D341Med (cell line): ENCODE results near the gene APCDD1.
"Not testable (repeated sequence)": the region's sequence is repeated elsewhere in the genome, so short reads cannot be mapped to it uniquely, and the experiment has no call there.

Experiments used
- DNase-seq: peaks from one replicate; pipeline ENCODE4 v3.0.0; 2012; ENCODE audit warnings: low spot score

Gene APCDD1

DNA sequence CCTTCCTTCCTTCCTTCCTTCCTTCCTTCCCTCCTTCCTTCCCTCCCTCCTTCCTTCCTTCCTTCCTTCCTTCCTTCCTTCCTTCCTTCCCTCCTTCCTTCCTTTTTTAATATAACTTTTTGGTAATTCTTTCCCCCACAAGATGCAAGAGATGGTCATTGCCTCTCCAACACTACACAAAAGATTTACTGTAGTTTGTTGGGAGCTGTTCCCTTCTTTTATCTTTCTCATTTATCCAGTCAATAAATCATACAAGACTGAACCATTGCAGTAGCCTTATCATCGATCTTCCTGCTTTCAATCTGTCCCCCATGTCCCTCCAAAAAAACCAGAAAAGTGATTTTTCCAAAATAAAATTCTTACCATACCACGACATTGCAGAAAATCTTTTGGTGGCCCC lies 8.2 kb downstream of the APCDD1 start:
- no peak for DNase-seq

DNA sequence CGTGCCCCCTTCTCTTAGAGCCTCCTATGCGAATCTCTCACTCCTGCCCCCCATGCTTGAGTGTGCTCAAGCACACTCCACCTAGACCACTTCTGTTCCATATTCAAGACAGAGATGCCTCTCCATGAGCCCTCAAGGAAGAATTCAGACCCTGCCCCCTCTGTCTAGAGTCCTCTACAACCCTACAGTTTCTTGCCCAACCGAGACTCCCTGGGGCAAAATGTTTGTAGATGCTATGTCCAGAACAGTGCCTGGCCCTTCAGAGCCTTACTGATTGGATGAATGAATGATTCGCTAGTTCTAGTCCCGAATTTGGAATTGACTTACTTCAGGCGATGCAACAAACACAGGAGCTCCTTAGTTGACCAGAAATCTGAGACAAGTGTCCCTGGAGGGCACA lies 8.7 kb downstream of the APCDD1 start:
- DNase-seq, result no peak

DNA sequence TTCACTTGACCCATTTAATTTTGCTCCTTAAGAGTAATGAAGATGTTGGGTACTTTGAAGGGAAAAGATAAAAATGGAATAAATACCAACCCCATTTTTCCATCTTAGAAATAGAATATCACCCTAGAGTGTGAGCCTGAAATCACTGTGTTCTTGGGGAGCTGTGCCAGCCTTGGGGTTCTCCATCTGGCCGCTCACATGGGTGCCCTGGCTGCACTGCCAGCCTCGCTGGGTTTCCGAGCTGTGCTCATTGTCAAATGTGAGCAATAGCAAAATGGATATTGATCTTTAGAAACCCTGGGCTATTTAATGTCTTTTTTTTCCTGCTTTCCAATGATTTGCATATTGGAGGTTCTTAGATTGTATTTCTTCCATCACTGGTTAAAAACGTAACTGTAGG lies 9.3 kb downstream of the APCDD1 start:
- DNase-seq, result no peak

DNA sequence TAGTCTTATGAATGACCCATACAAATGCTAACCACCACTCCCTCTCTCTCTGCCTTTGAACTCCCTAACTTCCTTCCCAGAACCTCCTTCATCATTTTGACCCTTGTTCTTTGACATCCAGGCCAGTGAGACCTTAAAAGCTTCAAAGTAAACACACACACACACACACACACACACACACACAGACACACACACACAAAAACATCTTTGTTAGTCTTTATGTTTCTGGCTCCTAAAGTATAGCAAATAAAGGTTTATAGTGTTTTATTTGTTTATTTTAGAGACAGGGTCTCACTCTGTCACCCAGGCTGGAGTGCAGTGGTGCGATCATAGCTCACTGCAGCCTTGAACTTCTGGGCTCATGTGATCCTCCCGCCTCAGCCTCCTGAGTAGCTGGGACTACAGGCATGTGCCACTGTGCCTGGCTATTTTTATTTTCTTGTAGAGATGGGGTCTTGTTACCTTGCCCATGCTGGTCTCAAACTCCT lies 9.8 kb downstream of the APCDD1 start:
- not testable (repeated sequence) for DNase-seq

DNA sequence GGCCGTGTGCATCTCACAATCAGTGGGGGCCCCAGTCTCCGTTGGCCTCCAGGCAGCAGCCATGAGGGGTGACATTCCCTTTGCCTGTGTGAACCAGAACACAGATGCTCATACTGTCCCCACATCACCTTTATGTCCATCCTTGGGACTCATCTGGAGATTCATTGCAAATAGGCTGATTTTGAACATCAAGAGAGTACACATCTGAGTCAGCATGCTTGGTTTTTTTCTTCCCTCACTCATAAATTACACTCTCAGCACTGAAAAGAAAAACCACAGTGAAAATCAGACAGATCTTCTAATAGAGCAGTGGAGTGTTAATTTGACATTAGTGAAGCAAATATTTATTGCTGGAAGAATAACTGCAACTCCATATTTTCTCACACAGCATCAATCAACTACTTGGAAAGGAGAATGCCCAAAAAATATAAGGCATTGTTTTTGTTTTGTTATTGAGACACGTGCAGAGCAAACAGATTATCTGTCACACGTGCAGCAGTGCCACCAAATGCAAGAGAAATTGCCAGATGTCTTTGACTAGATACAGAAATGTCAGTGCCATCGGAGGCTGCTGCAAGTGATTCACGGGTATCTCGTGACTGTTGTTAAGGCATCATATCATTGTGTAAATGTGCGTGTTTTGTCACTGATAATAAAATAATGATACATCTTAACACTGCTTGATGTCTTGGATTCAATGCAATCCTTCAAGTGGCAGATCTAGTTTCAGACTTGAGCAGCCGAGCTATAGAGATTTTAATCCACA lies 10.9 kb downstream of the APCDD1 start:
- no peak for DNase-seq

DNA sequence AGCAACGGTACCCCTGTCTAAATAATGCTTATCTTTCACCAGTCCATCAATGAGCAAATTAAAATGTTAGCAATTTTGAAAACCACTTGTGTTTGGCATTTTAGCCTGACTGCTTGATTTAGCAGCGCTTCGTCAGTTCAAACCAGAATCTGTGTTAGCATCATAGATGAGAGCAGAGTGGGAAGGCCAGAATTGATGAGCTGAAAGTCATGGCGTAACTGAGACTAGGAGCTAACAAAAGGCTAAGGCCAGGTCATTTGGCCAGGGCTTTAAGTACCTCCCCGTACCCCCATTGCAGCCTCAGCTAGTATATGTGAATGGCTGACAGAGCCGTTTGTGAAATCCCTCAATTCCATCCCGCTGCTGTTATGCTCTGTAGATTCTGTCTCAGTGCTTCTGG lies 16.0 kb downstream of the APCDD1 start:
- DNase-seq, result no peak

DNA sequence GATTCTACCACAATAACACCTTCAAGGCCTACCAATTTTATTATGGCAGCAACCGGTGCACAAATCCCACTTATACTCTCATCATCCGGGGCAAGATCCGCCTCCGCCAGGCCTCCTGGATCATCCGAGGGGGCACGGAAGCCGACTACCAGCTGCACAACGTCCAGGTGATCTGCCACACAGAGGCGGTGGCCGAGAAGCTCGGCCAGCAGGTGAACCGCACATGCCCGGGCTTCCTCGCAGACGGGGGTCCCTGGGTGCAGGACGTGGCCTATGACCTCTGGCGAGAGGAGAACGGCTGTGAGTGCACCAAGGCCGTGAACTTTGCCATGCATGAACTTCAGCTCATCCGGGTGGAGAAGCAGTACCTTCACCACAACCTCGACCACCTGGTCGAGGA lies 17.1 kb downstream of the APCDD1 start:
- no peak for DNase-seq

DNA sequence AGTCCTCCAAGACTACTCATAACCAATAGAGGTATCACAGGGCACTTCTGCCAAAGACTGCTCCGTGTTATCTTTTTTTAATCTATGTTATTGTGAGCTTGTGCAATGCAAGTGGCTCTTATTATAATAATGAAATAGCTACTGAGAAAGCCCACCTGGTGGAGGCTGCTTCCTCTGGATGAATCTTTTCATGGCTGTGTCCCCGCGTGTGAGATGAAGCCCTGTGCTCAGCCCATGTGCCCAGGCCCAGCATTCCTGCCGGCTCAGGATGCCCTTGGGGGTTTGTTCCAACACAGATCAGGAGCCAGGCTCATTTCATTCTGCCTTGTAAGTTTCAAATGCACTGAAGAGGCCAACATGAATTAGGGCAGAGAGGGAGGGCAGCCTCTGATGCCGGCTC lies 18.7 kb downstream of the APCDD1 start:
- no peak for DNase-seq

DNA sequence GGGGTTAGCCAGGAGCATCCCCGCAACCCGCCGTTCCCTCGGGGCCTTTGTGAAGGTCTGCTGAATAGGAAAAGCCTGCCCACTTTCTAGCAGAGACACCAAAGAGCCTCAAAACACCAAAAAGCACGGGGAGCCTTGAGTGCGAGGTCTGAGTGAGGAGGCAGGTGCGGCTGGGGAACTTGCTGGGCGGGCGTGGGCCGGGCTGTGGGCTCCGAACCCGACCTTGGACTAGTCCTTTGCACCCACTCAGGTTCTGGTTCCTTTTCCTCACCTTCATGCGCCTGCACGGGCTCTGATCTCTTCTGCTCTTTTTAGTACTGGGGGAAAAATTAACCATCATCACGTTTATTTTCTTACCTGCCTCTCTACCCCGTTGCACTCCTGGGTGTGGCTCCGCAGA lies 19.9 kb downstream of the APCDD1 start:
- no peak for DNase-seq

DNA sequence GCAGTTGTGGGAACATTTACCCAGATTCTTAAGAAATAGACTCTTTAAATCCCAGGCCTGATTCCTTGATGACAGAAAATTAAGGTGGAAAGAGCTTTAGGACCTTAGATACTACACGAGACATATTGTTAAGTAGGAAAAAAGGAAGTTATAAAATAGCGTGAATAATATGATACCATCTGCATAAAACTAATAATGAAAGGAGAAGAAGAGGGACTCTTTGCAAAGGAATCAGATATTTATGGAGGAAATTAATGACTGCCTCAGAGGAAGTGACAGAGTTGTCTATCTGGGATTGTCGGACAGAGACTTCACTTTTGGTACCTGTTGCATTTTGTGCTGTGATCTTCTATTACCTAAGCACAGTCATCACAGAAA lies 20.8 kb downstream of the APCDD1 start:
- no peak for DNase-seq

DNA sequence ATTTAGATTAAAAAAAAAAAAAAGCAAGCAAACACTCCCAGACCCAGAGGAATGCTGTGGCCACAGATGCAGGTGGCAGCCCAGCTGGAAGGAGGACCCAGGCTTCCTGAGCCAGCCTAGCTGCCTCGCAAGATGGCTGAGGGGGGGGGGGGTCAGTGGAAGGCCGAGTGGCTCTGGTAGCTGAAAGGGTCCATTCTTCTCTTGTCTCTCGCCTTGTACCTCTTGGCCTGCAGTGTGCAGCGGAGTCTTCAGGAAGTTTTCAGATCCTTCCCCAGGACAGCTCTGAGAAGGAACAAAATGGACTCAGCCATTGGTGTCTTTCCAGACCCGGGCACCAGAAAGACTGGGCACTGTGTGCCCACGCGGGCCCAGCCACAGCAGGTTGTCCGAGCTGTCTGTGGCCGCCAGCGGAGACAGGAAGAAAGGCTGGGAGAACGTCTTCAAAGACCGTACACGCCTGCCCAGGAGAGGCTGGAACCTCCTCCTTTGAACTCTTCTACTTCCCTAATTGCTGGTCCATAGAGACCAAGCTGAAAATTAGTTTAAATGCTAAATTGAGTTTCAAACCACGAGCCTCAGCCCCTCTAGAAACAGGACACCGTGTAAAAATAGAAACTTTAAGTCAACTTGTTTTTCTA lies 21.3 kb downstream of the APCDD1 start:
- no peak for DNase-seq

DNA sequence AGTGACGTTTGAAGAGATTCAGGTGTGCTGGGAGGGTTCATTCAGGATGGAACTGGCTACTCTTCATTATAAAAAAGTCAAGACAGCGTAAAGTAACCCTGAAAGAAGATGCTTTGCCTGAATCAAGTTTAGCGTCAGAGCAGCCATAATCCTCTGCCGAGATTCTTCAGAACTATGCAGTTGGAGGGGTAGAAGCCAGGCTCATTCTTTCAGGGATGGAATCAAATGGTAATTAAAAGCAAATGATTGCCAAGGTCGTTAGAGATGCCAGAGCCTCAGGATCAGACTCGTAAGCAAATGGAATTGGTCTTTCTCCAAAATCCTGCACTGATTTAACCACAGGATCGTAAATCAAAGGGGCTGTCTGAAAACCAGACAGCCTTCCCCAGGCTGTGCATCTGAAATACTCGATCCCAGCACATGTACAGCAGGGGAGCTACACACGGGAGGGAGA lies 21.9 kb downstream of the APCDD1 start:
- DNase-seq, result no peak

DNA sequence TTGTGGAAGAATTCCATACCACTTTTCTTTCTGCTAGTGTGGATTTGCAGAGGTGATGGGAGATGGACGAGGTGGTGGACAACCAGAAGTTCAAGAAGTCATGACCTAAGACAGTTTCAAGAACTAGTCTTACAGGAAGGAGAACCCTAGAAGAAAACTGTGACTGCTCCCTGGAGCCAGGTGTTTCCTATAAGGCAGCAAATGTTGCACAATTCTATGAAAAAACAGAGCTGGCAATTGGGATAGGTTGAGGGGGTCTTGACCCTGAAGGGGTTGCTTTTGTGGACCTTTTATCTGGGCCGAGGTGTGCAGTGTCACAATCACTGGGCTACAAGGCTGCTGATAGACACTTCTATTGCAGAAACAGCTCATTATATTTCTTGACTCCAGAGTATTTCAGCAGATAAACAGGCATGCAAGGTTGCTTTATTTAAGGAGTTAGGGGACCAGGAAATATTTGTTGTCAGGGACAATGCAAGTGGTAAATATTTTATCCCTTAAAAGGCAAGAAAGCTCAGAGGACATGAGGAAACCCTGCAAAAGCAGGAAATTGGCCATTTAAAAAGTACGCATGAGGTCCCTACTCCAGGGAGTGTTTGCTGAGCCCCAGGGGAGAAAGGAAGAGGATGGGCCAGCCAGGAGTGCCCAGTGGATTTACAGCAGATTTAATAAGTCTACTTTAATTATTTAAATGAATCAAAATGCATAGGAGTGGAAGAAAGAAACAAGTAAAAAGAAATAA lies 22.9 kb downstream of the APCDD1 start:
- no peak for DNase-seq

DNA sequence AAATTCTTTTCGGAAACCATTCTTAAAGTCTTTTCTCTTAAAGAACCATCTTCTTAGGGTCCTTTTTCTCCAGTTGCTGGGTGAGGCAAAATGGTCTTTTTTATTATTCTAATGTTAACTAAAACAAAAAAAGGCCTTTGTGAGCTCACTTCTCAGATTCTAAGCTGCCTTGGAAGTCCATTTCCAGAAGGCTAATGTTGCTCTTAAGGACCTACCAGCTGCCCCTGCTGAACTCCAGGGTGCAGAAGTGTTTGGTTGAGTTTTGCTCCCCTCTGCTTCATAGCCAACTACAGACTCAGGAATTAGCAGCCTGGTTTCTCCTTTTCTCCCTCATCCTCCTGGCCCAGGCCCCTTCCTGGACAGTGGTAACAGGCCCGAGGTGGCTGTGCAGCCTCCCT lies 23.4 kb downstream of the APCDD1 start:
- no peak for DNase-seq

DNA sequence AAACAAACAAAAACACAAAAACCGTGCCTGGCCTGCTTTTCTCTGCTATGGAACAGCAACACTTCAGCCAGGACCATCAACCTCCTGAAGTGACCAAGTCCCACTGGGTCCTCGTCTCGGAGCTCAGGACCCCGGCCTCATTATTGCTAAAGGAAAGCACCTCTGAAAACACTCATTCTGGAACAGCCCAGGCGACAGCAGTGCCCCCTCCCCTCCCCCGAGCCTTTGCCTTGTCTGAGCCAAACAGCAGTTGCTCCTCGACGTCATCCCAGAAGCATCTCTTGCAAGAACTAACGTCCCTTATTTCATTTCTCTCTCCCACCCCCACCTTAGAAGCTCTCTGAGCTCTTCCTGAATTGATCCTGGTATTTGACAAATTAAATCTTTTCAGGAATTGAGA lies 27.4 kb downstream of the APCDD1 start:
- DNase-seq, result no peak

DNA sequence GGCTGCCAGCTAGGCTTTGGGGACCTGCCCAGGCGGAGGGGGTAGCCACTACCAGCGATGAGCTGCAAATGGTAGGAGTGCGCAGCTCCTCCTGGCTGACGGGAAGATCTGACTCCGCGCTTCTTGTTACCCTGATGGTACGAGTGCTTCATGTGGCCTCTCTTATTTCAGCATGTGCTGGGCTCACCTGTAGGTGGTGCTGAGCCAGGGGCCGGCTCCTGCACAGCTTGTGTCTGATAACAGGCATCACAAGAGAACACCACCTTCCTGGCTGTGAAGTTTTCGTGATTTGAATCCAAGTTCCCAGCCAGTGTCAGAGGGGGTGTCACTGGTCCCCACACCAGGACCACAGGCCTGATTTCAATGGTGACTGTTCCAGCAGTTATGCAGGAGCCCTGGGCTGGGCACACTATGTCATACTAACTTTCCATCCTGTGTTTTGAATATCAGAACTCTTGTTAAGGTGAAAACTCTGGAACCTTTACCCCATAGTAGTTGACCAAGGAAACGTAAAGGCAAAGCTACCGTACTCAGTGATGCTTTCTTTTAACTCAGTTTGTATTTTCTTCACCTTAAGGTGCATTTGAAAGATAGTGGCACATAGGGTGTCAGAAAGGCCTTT lies 28.0 kb downstream of the APCDD1 start:
- DNase-seq, result no peak

DNA sequence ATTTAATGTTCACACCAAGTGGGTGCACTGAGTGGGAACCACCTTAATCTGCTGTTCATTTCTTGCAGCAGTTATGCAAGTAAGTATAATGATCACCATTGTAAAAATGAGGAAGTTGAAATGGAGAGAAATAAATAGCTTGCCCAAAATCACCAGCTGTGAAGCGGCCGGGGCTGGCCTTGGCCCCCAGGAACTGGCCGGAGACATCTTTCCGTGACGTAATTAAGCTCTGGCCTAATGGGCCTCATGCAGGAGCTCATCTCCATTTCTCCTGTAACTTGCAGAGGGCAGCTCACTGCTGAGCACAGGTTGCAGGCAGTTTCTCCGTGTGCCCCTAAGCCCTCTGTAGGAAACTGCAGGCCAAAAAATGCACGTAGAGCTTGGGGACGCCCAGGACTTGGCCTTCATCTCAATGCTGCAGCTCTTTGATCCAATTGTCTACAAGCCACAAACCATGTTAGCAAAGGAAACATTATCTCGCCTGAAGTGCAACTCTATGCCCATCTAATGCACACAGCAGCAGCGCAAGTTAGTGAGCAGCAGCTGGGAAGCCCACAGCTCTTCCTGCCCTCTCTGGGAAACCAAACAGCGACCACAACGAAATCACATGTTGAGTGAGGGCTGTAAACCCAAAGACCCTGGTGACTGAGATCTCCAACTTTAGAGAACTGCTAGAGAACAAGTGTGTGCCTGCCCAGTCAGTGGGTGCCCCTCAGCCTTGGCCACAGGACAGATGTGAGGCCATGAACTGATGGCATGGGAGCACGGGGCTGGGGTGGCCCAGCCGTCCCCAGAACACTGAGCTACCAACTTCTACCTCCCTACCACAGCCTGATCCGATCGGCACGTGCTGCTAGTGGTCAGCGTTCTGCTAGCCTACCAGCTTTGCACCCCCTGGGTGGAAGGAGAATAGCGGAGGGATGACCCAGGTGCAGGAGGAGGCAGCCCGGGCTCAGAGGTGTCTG lies 28.8 kb downstream of the APCDD1 start:
- DNase-seq, result no peak

DNA sequence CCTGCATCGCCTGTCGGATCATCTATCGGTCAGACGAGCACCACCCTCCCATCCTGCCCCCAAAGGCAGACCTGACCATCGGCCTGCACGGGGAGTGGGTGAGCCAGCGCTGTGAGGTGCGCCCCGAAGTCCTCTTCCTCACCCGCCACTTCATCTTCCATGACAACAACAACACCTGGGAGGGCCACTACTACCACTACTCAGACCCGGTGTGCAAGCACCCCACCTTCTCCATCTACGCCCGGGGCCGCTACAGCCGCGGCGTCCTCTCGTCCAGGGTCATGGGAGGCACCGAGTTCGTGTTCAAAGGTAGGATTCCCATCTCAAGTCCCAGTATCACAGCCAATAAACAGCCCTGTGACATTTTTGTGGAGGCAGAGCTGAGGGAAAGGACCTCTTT lies 31.0 kb downstream of the APCDD1 start:
- no peak for DNase-seq

DNA sequence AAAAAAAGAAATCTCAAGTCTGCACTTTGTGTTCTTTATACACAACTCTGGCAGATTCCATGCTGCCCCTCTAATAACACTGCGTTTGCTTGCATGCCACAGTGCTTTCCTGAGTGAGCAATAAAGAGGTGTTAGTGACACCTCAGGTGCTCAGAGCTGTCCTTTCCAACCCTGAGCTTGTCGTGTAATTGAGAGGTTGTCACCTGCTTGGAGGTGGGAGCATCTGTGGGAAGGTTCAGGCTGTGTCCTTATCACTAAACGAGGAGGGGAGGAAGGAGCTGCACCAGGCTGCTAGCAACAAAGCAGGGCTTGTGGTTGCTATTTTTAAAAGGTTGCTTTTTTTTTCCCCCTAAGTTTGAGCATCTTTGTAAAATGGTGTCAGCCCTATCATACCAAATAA lies 31.9 kb downstream of the APCDD1 start:
- DNase-seq, result no peak

DNA sequence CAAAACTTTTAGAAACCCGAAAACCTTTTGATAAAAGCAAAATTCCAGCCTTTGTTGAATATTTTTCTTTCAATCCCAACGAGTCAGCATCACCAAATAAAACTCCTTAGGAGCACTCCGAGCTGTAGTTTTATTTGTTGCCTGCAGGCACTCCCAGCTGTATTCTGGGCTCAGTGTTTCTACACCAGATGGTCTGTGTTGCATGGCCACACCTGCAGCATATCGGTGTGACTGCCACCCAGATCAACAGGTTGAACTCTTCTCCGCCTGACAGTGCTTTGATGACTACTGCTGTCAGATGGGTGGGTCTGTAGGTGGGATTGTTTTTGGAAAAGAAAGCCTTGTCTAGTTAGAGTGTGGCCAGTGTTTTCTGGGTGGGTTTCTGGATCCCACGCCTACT lies 32.7 kb downstream of the APCDD1 start:
- no peak for DNase-seq

DNA sequence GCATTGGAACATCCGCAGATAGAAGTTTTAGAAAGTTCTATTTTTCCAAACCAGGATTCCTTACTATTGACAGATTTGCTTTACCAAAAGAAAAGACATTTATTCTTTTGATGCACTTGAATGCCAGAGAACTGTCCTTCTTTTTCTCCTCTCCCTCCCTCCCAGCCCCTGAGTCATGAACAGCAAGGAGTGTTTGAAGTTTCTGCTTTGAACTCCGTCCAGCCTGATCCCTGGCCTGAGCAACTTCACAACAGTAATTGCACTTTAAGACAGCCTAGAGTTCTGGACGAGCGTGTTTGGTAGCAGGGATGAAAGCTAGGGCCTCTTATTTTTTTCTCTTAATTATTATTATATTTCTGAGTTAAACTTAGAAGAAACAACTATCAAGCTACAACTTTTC lies 33.6 kb downstream of the APCDD1 start:
- DNase-seq, result no peak
